Endodermal cell (in vitro differentiated cells): ENCODE measurements around the gene HGFAC. TPM values are rescaled to one million over a fixed set of nuclear protein-coding genes. Genes with fewer than 3 reads are reported as not detected.

Experiments used
- DNase-seq: peaks from one replicate; pipeline ENCODE4 v3.0.0-alpha.2; 2017
- H3K27ac ChIP-seq: 2 replicates; pipeline ENCODE4 v1.5.1; 2013; ENCODE audit warnings: mild to moderate bottlenecking, low read depth, low read length, moderate library complexity
- H3K27me3 ChIP-seq: 2 replicates; pipeline ENCODE4 v1.6.1; 2013; ENCODE audit warnings: mild to moderate bottlenecking, low read length, moderate library complexity; ENCODE audit not compliant: insufficient read depth, control insufficient read depth, poor library complexity, severe bottlenecking
- H3K36me3 ChIP-seq: 2 replicates; pipeline ENCODE4 v1.7.0; 2013; ENCODE audit warnings: mild to moderate bottlenecking, low read length, moderate library complexity; ENCODE audit not compliant: control insufficient read depth, insufficient read depth
- H3K4me1 ChIP-seq: one replicate; pipeline ENCODE4 v1.7.0; 2013; ENCODE audit warnings: low read length; ENCODE audit not compliant: control insufficient read depth, insufficient read depth
- H3K4me3 ChIP-seq: 2 replicates; pipeline ENCODE4 v1.5.1; 2013; ENCODE audit warnings: mild to moderate bottlenecking, low read length, moderate library complexity
- H3K9ac ChIP-seq: 2 replicates; pipeline ENCODE4 v1.6.1; 2013; ENCODE audit warnings: mild to moderate bottlenecking, low read length, moderate library complexity; ENCODE audit not compliant: poor library complexity, severe bottlenecking; ENCODE audit errors: extremely low read depth
- H3K9me3 ChIP-seq: 2 replicates; pipeline ENCODE4 v1.6.1; 2013; ENCODE audit warnings: mild to moderate bottlenecking, low read length, moderate library complexity; ENCODE audit not compliant: control insufficient read depth
- H3K27ac Mint-ChIP-seq: 2 replicates; pipeline ENCODE4 v1.8.0; 2020; ENCODE audit warnings: mixed read lengths
- H3K27me3 Mint-ChIP-seq: 2 replicates; pipeline ENCODE4 v1.8.0; 2021; ENCODE audit warnings: mild to moderate bottlenecking, mixed read lengths; ENCODE audit not compliant: insufficient read depth
- H3K36me3 Mint-ChIP-seq: 2 replicates; pipeline ENCODE4 v1.8.0; 2020; ENCODE audit warnings: low read depth, mixed read lengths
- H3K4me1 Mint-ChIP-seq: 2 replicates; pipeline ENCODE4 v1.8.0; 2020; ENCODE audit warnings: mixed read lengths
- H3K4me3 Mint-ChIP-seq: 2 replicates; pipeline ENCODE4 v1.8.0; 2020; ENCODE audit warnings: mild to moderate bottlenecking, moderate library complexity, mixed read lengths
- H3K9me3 Mint-ChIP-seq: 2 replicates; pipeline ENCODE4 v1.8.0; 2020; ENCODE audit warnings: mild to moderate bottlenecking, mixed read lengths
- CTCF ChIP-seq: fragments of 200-600 bp; sonication (generic); conservative IDR thresholded peaks from 2 replicates; pipeline ENCODE4 v1.5.0; 2021; ENCODE audit warnings: antibody characterized with exemption, mild to moderate bottlenecking
- WGBS, 2 experiments: methylation state at CpG; one replicate each; pipeline versions ENCODE4 v1.1.5 to v1.1.7; 2013; ENCODE audit warnings: missing lambda C conversion rate in 2 of 2, mixed read lengths in 1 of 2; ENCODE audit not compliant: insufficient coverage in 1 of 2, insufficient read length in 1 of 2; 5-methylcytosine and 5-hydroxymethylcytosine counted together
- total RNA-seq, 2 donors: library from RNA; stranded (reverse); fragmentation: NEBNext Ultra II Directional in 1 of 2; extraction: Animal tissue kit (Norgen Biotek cat#: 25700) in 1 of 2; gene quantifications; 2 replicates in 1 of 2; 3 replicates in 1 of 2; pipeline ENCODE4 v1.2.1, GENCODE V29; 2021

HGFAC gene
- total RNA-seq, 2 donors from 2014 or later = 0.46 TPM; not detected in 1

- Mint-ChIP-seq H3K4me3 (no peak overlapping the region), H3K4me1 (peaks cover 7% of the 10 kb centered on the region), H3K27ac (no peak overlapping the region), H3K27me3 (no peaks in the 10 kb centered on the region), H3K9me3 (no peaks in the 10 kb centered on the region), H3K36me3 (peaks cover 28% of the 10 kb centered on the region)
- DNase-seq = no peak
- Histone ChIP-seq H3K9ac (no peak overlapping the region), H3K4me1 (no peaks in the 10 kb centered on the region), H3K27me3 (no peaks in the 10 kb centered on the region), H3K27ac (no peak overlapping the region), H3K4me3 (no peak overlapping the region), H3K36me3 (peaks cover 12% of the 10 kb centered on the region), H3K9me3 (no peaks in the 10 kb centered on the region)
- 90 to 91% methylated on average over 16 to 18 of the region's 18 CpGs for WGBS, 2 experiments
- TF ChIP-seq CTCF = no peak
Measured at GRCh38 chr4:3416270-3416669, 25.5 kb upstream of the HGFAC start.

- peaks cover 7% of the 10 kb centered on the region for H3K4me1 Mint-ChIP-seq
- Histone ChIP-seq H3K4me3 (no peak overlapping the region), H3K27me3 (no peaks in the 10 kb centered on the region), H3K4me1 (no peaks in the 10 kb centered on the region), H3K9ac (no peak overlapping the region), H3K9me3 (no peaks in the 10 kb centered on the region), H3K27ac (no peak overlapping the region), H3K36me3 (peaks cover 12% of the 10 kb centered on the region)
- 94 to 95% methylated on average over 16 to 17 of the region's 17 CpGs for WGBS, 2 experiments
- H3K27me3 Mint-ChIP-seq = no peaks in the 10 kb centered on the region
- DNase-seq = peak; percentile 22
- H3K9me3 Mint-ChIP-seq = no peaks in the 10 kb centered on the region
- H3K27ac Mint-ChIP-seq = no peak overlapping the region
- peaks cover 28% of the 10 kb centered on the region for H3K36me3 Mint-ChIP-seq
- no peak for TF ChIP-seq CTCF
- no peak overlapping the region for H3K4me3 Mint-ChIP-seq
Measured at GRCh38 chr4:3416821-3417221, 24.9 kb upstream of the HGFAC start.

GRCh38 chr4:3417448-3417847 lies 24.3 kb upstream of the HGFAC start:
- no peak for TF ChIP-seq CTCF
- no peaks in the 10 kb centered on the region for H3K9me3 Mint-ChIP-seq
- WGBS, 2 experiments = 92 to 95% methylated on average over 6 to 20 of the region's 21 CpGs
- Histone ChIP-seq H3K4me1 (no peaks in the 10 kb centered on the region), H3K36me3 (peaks cover 12% of the 10 kb centered on the region), H3K9me3 (no peaks in the 10 kb centered on the region), H3K27me3 (no peaks in the 10 kb centered on the region), H3K9ac (no peak overlapping the region), H3K27ac (no peak overlapping the region), H3K4me3 (no peak overlapping the region)
- peaks cover 1% of the 10 kb centered on the region for H3K4me1 Mint-ChIP-seq
- peak; percentile 41 for DNase-seq
- no peak overlapping the region for H3K4me3 Mint-ChIP-seq
- H3K27me3 Mint-ChIP-seq = no peaks in the 10 kb centered on the region
- H3K36me3 Mint-ChIP-seq = peaks cover 28% of the 10 kb centered on the region
- H3K27ac Mint-ChIP-seq = no peak overlapping the region
